Stimulated activated CD4-positive, alpha-beta T cell treated with anti-CD3 and anti-CD28 coated beads, Interleukin-4, amount 100 ng/mL, for 24 hours (primary cell): ENCODE measurements around the gene TMEM144.
"Not testable (repeated sequence)": the region's sequence is repeated elsewhere in the genome, so short reads cannot be mapped to it uniquely, and the experiment has no call there.

Source experiments
- DNase-seq: peaks from one replicate; pipeline ENCODE4 v3.0.0-alpha.2; 2020

TMEM144 gene

DNA sequence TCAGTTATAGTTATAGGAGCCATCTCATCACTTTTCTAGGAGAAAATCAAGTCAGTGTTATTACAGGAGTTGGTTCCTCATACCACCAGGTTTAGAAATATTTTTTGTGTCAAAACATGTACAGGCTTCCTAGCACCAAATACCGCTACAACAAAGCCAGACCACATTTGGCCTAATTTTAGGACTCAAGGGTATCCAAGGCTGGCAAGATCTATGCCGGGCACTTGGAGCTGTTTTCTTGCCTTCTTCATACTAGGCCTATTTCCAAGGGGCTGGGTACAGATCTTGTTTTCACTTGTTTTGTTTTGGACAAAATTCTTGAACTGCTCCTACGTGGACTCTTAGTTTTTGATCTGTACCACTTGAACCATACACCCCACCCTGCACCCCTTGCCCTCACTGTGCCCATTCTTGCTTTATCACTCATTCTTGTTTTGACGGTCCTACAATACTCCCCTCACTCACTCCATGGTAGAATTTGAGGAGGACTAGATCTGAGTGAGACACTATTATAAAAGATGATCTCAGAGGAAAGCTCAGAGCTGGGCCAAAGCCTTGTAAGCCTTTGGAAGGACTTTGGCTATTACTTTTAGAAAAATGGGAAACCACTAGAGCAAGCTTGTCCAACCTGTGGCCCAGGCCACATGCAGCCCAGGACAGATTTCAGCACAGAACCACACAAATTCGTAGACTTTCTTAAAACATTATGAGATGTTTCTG lies 17.7 kb upstream of the TMEM144 start:
- no peak for DNase-seq

DNA sequence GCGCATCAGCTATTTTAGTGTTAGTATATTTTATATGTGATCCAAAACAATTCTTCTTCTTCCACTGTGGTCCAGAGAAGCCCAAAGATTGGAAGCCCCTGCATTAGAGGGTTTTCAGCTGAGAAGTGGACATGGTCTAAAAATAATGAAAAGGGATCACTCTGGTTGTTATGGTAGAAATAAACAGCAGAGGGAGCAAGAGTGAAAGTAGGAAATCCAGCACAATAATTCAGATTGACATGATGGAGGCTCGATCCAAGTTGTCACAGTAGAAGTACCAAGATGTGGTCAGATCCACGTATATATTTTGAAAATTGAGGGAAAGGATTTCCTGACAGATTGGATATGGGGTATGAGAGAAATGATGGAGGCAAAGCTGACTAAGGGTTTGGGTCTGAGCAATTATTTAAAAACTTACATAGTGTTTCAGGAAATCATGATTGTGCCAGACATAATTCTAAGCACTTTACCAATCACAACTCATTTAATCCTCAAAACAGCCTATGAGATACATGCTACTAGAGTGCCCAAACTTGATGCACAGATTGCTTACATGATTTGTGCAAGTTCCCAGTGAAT lies 17.0 kb upstream of the TMEM144 start:
- DNase-seq, result no peak

DNA sequence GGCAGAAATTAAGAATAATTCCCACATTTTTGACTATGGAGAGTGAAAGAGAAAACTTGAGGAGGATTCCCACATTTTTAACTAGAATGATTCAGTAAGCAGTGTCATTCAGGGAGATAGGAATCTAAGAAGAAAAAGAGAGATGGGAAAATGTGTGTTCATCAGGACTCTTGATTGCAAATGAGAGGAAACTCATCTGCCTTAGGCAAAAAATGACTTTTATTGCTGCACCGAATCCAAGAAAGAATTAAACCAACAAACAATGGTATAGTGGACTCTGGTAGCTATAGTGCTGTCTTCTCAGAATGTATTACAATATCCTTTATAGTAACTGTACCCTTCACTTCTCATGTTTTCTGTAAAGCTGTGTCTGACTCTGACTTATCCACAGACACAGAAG lies 15.0 kb upstream of the TMEM144 start:
- DNase-seq, result no peak

DNA sequence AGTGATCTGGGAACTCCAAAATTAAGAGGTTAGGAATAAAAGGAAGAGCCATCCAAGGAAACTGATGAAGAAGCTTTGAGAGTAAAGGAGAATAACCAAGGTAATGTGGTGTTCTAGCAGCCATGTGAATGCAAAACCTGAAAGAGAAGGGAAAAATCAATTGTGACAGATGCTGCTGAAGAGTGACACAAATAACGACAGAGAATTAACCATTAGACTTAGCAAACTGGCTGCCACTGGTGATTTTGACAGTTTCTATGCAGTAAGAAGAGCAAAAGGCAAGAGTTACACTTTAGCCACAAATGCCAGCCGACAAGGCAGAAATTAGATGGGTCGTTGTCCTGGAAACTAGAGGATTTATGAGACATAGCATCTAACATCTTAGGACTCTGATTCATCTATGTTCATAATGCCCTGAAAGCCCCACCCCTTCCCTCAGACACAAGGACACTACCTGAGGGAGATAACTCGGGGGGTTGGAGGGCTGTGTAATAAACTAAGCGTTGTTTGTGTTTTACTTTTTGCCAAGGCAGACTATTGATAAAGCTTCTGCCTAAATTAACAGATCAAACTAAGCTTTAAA lies 13.0 kb upstream of the TMEM144 start:
- DNase-seq, result no peak

DNA sequence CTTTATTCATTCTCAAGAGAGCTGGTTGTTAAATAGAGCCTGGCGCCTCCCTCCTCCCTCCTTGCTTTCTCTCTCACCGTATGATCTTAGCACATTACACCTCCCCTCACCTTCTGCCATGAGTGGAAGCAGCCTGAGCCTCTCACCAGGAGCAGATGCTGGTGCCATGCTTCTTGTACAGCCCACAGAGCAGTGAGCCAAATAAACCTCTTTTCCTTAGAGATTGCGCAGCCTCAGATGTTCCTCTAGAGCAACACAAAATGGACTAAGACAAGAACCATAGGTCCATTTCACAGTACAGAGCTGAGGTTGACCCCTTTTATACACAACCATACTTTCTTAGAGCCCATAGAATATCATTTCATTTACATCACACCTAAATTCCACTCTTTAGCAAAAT lies 10.1 kb upstream of the TMEM144 start:
- no peak for DNase-seq

DNA sequence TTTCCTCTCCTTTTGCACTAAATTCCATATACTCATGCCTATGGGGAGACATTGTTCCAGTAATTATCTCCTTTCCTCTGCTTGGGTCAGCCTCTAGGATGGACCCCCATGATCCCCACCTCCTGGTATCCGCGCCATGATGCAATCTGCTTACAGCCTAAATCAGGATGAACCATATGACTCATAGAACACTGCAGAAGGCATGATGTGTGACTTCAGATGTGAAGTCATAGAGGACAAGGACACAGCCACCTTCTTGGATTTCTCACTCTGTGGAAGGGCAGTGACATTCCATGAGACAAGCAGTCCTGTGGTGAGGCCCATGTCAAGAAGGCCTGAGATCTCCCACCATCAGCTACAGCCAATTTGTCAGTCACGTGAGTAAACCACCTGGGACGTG lies 9.0 kb upstream of the TMEM144 start:
- DNase-seq, result no peak

DNA sequence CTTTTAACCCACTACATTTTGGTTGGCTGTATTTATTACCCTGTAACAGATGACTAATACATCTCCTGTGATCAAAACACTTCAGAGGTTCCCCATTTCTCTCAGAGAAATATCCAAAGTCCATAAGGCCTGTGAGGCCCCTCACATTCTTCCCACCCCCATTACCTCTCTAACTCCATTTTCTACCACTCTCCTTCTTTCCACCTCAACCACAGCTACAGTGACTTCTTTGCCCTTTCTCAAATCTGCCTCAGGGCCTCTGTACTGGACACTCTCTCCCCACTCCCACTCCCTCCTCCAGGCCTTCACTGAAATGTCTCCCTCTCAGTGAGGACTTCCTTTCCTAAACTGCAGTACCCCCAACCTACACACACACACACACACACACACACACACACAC lies 8.4 kb upstream of the TMEM144 start:
- DNase-seq, result no peak

DNA sequence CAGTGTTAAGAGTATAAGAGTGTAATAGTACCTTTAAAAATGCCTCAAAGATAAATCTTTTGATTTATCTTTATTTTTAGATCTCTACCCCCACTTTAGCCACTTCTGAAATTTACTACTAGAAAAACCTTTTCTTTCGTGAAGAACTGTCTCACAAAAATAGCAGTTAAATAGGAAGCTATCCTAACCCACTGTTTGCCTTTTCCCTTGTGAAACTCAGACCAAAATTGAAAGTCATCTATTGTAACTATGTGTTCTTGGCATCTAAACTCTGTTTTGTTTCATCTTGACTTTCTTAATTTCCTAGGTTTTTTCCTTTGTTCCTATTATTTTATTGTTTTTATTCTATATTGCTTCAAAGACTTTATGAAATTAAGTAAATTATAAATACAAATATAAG lies 7.8 kb upstream of the TMEM144 start:
- DNase-seq, result no peak

DNA sequence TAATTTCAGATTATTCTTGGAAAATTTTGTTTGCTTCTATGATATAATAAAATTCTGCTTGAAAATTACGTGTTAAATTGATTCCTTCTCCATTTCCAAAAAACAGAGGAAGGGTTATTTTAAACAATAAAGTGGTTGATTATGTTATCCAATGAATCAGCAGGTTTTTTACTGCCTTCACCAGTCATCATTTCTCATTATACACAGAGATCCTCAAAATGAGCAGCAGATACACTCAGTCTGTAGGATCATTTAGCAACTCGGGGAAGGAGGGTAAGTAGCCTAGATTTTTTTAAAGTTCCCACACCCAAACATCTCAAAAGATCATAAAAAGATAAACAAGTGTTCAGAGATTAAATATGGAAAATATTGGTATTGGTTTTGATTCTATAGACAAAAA lies 6.8 kb upstream of the TMEM144 start:
- no peak for DNase-seq

DNA sequence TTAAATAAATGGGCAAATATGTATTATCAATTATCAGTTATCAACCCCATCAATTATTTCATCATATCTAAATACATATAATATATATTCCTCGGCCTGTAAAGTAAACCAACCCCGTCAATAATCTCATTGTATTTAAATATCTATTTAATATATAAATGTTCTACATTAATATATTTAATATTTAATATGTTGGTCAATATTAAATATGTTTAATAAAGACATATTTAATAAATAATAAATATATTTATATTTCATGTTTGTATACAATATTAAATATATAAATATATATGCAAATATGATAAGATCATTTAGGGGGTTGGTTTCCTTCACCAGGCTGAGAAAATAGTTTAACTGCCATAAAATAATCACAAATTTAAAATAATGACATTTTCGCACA lies 6.4 kb upstream of the TMEM144 start:
- DNase-seq, result no peak

DNA sequence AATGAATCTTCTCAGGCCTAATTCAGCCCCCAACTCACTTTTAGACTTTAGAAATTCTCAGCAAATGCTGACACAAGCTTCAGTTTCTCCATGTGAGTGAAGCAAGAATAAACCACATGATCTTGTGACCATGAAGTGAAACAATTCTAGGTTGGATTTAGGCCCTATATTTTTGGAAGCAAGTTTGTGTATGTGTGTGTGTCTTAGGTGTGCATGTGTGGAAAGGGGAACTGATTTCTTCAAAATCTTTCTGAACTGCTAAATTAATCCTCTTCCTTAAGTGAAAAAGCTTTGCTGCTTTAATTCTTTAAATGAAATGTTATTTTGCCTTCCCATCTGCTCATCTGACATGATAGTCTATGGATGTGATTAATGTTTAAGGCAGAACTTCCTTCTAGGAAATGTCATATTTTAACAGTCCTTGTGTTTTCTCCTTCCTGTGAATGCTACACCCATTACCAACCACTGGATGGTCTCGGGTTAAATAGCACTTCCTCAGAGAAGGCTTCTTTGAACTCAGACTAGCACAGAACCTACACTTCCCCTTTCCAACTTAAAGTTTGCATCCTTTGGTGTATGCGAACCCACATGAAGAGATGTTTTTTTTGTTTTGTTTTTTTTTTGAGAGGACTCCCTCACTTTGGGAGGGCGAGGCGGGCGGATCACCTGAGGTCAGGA lies 1.2 kb upstream of the TMEM144 start:
- no peak for DNase-seq

DNA sequence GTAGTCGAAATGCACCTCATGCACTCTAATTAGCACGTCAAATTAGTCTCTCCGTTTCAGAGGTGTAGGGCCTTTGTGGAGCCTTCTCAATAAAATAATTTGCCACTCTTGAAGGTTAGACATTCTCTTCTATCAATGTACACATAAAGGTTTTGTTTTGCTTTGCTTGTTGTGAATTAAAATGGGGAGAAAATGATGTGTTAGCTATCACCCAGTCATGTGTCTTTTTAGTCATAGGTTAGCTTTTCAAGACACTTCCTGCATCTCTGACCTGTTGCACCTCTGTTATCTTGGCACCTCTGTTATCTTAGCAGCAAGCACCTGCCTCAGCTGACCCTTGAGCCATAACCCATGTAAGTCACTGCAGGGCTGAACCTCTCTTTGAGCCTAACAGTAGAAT lies 936 bp downstream of the TMEM144 start:
- DNase-seq, result no peak

DNA sequence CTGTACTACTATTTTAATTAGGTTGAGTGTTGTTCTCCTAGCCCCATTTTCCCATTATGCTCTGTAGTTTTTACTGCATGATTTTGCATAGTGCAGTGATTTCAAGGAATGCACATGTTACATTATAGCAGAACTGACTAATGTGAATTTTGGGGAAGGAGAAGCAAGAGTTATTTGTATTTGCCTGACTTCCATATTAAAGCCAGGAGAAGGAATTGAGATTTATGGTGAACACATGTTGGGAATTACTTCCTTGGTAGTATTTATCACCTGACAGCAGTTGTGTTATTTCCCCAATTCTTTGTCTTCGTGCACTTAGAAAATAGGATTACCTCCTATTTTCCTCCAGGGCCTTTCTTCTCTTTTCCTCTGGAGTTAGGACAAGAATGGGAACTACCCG lies 3.2 kb downstream of the TMEM144 start:
- no peak for DNase-seq

DNA sequence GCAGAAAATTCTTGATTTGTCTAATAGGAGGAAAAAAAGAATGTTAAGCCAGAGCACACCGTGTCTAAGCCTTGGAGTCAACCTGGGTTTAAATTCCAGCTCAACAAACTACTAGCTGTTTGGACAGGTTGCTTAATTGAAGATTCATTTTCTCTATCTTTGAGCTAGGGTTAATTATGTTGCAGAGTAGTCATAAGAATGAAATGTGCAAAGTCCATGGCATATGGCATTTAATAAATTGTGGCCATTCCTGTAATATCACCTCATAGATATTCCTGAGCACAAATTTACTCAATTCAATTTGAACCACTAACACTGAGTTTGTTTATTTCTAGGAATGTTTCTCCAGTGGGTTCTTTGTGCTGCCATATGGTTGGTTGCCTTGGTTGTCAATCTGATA lies 4.6 kb downstream of the TMEM144 start:
- DNase-seq, result no peak

DNA sequence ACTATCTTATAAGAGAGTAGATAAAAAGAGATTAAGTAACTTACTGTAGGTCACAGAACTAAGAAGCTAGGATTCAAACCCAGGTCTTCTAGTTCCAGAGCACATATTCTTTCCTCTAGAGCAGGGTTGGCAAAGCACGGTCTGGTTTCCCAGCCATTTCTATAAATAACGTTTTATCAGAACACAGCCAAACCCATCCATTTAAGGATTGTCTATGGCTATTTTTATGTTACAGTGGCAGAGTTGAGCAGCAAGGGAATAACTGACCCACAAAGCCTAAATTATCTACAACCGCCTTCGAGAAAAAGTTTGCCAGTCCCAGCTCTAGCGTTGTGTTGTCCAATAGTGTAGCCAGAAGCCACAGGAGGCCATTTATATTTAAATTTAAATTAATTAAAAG lies 7.5 kb downstream of the TMEM144 start:
- no peak for DNase-seq

DNA sequence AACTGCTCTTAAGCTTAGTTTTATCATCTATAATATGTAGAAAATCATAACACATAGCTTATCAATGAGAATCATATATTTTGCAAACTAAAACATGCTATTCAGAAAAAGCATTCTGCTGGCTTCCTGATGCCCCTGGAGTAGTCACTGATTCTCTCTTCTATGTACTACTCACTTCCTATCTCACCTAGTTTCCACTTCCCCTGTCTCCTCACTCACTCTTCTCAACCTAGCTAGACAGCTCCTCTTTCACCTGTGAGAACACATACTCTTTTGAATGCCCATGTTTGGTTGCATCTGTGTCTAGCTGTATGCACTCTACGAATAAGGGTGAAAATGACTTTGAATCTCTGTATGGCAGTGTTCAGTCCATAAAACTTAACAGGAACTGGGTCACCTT lies 9.3 kb downstream of the TMEM144 start:
- no peak for DNase-seq

DNA sequence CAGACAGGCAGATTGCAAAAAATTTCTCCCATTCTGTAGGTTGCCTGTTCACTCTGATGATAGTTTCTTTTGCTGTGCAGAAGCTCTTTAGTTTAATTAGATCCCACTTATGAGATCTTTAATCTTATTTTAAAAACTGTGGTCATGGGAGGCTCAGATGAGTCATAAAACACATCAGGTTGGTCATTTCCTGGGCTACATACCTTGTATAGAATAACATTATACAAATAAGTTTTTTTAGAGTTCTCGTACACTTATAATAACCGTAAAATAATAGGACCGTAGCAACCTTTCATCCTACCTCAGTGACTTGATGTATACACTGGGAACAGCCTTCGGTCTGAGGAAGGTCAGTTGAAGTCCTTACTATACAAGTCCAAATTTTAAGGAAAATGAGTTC lies 14.0 kb downstream of the TMEM144 start:
- DNase-seq, result not testable (repeated sequence)

DNA sequence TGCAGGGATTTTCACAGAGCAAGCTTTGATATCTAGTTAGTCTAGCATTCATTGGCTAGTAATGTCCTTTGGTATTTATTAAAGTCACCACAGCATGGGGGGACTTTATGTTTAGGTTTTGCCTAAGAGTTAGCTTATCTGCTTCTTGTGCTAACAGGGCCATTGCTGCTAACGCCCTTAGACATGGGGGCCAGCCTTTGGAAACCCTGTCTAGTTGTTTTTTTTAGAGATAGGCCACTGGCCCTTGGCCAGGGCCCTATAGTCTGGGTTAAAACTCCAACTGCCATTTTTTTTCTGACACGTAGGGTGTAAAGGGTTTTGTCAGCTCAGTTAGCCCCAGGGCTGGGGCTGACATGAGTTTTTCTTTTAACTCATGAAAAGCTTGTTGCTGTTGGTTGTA lies 14.7 kb downstream of the TMEM144 start:
- DNase-seq, result not testable (repeated sequence)

DNA sequence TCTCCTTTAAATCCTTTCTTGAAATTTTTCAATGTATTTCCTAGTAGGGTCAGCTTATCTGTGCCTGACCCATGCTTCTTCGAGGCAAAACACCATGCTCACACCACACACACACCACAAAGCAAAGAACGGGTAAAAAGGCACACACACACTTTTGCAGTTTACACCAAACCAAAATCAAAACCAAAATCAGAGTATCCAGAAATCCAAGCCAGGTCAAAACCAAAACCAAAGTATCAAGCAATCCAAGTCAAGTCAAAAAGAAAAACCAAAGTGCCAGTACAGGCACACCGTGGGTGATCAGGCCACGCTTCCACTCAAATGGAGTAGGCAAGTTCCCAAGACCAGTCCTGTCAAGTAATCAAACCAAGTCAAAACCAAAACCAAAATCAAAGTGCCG lies 17.6 kb downstream of the TMEM144 start:
- not testable (repeated sequence) for DNase-seq

DNA sequence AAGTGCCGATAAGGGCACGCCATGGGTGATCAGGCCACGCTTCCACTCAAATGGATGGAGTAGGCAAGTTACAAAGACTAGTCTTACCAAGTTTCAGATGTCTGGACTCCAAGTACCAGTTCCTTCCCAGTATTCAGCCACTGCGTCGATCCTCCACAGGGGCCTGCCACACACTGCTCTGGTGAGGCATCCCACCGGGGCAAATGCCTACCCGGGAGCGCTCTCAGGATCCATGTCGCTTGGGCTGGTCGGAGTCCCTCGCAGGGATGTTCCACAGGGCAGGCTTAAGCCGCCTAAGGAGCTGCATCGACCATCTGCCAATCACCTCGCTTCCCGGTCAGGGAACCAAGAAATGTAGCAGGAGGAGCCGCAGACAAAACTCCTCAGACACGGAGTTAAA lies 18.1 kb downstream of the TMEM144 start:
- not testable (repeated sequence) for DNase-seq

DNA sequence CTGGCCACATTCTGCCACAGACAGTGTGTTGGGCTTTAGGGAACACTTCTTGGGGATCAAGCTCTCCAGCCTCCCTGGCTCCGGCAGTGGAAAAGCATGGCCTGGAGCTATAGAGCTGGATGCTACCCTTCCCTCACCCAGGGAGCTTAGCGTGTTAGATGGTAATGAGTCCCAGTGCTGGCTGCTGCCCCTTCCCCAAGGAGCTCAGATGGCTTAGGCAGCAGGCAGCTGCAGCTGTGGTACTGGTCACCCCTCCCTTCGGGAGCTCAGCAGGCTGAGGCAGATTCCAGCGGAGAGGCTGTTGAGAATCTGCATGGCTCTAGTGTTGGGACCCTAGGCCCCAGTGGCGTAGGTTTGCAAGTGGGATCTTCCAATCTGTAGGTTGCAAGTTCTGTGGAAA lies 19.5 kb downstream of the TMEM144 start:
- no peak for DNase-seq

DNA sequence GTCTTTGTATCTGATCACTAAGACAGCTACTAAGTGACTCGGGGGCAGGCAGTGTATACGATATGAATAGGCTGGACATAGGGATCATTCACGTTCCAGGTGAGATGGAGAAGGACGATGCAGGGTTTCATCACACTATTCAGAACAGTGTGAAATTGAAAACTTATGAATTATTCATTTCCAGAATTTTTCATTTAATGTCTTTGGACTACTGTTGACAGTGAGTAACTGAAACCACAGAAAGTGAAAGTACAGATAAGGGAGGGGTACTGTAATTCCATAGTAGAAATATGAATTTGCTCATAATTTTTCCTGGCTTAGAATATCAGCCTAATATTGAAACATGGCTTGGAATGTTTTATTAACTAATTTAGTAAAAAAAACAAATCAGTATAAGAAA lies 24.4 kb downstream of the TMEM144 start:
- no peak for DNase-seq

DNA sequence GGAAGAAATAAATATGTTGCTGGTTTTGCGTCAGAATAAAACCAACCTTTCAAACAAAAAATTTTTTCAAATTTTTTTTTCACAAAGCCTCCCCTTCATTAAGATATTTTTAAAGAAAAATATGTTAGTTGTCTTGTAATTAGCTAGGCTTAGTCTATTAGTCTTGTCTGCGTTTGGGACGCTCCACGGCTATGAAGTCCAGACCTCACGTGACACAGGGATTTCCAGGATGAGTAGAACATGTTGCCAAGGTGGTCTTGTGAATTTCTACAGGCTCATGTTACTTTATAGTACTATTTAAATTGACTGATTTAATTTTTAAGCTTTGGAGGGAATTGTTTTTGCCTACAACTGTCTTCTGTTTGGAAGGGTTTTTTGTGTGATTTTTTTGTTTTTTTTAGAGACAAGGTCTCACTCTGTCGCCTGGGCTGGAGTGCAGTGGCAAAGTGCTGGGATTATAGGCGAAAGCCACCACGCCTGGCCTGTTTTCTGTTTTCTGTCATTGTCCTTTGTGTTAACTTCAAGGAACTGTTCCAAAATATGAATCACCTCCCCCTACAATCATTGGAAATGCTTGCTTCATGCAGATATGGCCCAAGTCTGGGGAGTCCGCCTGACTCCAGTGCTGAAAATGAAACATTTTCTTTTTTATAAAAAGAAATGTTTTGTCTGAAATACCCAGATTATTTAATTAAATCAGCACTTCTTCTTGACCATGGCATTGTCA lies 26.2 kb downstream of the TMEM144 start:
- DNase-seq, result no peak

DNA sequence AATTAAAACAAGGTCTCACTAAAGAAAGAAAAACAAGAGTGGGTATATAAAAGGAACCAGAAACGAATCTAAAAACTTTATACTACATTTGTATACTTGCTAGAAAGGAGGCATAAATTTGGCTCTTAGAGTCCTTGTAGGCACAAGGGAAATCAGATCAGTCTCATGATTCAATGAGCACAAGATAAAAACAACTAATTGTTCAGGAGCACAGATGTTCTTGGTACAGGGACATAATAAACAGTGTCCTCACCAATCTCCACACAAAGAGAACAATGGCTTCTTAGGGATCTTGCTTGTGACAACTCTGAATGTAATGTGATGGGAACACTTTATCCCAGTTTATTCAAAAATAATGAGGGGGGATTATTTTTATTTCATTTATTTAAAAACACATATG lies 28.3 kb downstream of the TMEM144 start:
- DNase-seq, result no peak
